ENCODE measurements around the gene LILRB3.
"Not testable (repeated sequence)": the region's sequence is repeated elsewhere in the genome, so short reads cannot be mapped to it uniquely, and the experiment has no call there.

LILRB3 gene

GRCh38 chr19:54242234-54242633 is 19.4 kb upstream of the LILRB3 start:
- DNase-seq, result not testable (repeated sequence)

GRCh38 chr19:54240372-54241336 is 17.8 kb upstream of the LILRB3 start:
- not testable (repeated sequence) for DNase-seq

- not testable (repeated sequence) for DNase-seq
Observed at GRCh38 chr19:54239491-54240371, 16.9 kb upstream of the LILRB3 start.

- DNase-seq, result no peak
Observed at GRCh38 chr19:54233941-54234340, 11.1 kb upstream of the LILRB3 start.

- DNase-seq, result peak; percentile 55
Observed at GRCh38 chr19:54231077-54231931, 8.5 kb upstream of the LILRB3 start.

GRCh38 chr19:54230031-54230430 is 7.2 kb upstream of the LILRB3 start:
- no peak for DNase-seq

- no peak for DNase-seq
Observed at GRCh38 chr19:54229146-54229545, 6.3 kb upstream of the LILRB3 start.

GRCh38 chr19:54224619-54225018 is 1.8 kb upstream of the LILRB3 start:
- DNase-seq, result not testable (repeated sequence)

- DNase-seq, result not testable (repeated sequence)
Observed at GRCh38 chr19:54223937-54224281, 1.1 kb upstream of the LILRB3 start.

GRCh38 chr19:54223277-54223936 is 600 bp upstream of the LILRB3 start:
- DNase-seq, result not testable (repeated sequence)

GRCh38 chr19:54221947-54222346 is 860 bp downstream of the LILRB3 start:
- not testable (repeated sequence) for DNase-seq

- not testable (repeated sequence) for DNase-seq
Observed at GRCh38 chr19:54219702-54220101, 3.1 kb downstream of the LILRB3 start.

GRCh38 chr19:54218960-54219661 is 3.7 kb downstream of the LILRB3 start:
- no peak for DNase-seq

- DNase-seq, result no peak
Observed at GRCh38 chr19:54218259-54218658, 4.5 kb downstream of the LILRB3 start.

GRCh38 chr19:54217517-54218247 is 5.1 kb downstream of the LILRB3 start:
- DNase-seq, result not testable (repeated sequence)

GRCh38 chr19:54216869-54217268 is 5.9 kb downstream of the LILRB3 start:
- no peak for DNase-seq

- not testable (repeated sequence) for DNase-seq
Observed at GRCh38 chr19:54214734-54215133, 8.1 kb downstream of the LILRB3 start.

GRCh38 chr19:54214217-54214616 is 8.6 kb downstream of the LILRB3 start:
- not testable (repeated sequence) for DNase-seq

GRCh38 chr19:54211235-54211634 is 11.6 kb downstream of the LILRB3 start:
- DNase-seq, result no peak

GRCh38 chr19:54209811-54210494 is 12.9 kb downstream of the LILRB3 start:
- peak; percentile 83 for DNase-seq

All from amniotic stem cell (primary cell).